Spinal cord (tissue), 10 donors: ENCODE results near the gene RIPOR2. TPM values are rescaled to one million over a fixed set of nuclear protein-coding genes. Genes with fewer than 3 reads are reported as not detected.
A peak's percentile ranks its signal among the peaks of the same experiment; 100 is the strongest.

Experiments used
- DNase-seq, 6 donors: peaks; one replicate each; pipeline versions ENCODE4 v3.0.0 to v3.0.0-alpha.2; 2013 to 2015; ENCODE audit warnings: low spot score in 6 of 6, low read depth in 4 of 6
- H3K27ac ChIP-seq: one replicate; pipeline ENCODE4 v1.5.1; 2013; ENCODE audit warnings: low read depth, low read length, control low read depth
- H3K27me3 ChIP-seq: one replicate; pipeline ENCODE4 v1.6.1; 2013; ENCODE audit warnings: low read length; ENCODE audit not compliant: control insufficient read depth, insufficient read depth
- H3K36me3 ChIP-seq: one replicate; pipeline ENCODE4 v1.6.1; 2013; ENCODE audit warnings: low read length; ENCODE audit not compliant: control insufficient read depth, insufficient read depth
- H3K4me1 ChIP-seq: one replicate; pipeline ENCODE4 v1.6.1; 2013; ENCODE audit warnings: low read length; ENCODE audit not compliant: control insufficient read depth, insufficient read depth
- H3K4me3 ChIP-seq: one replicate; pipeline ENCODE4 v1.5.1; 2013; ENCODE audit warnings: low read depth, low read length, control low read depth
- H3K9me3 ChIP-seq: one replicate; pipeline ENCODE4 v1.6.1; 2013; ENCODE audit warnings: low read length; ENCODE audit not compliant: control insufficient read depth, insufficient read depth
- WGBS: methylation state at CpG from one replicate; pipeline ENCODE4 v1.1.5; 2013; ENCODE audit warnings: missing lambda C conversion rate; ENCODE audit not compliant: insufficient coverage; 5-methylcytosine and 5-hydroxymethylcytosine counted together
- polyA plus RNA-seq, 2 donors: library from polyadenylated mRNA; unstranded; fragments of 120-200 nt; gene quantifications; one replicate each; pipeline ENCODE4 v1.2.1, GENCODE V29; 2013; ENCODE audit not compliant: insufficient read length in 2 of 2
- total RNA-seq, 2 donors: library from RNA; depleted of rRNA in 1 of 2; stranded (reverse); fragments of 120-200 nt in 1 of 2; fragments of >200 nt in 1 of 2; gene quantifications; one replicate each; pipeline versions ENCODE4 v1.2.3 to v1.2.4, GENCODE V29; 2013 to 2014
- donor health status: healthy.

Gene RIPOR2
- total and polyA plus RNA-seq, 4 donors: 25.0 to 34.2 (median 30.9) TPM

GRCh38 chr6:24859132-24859531 lies 76.6 kb downstream of the RIPOR2 start:
- Histone ChIP-seq H3K9me3 (no peaks in the 10 kb centered on the region), H3K27ac (no peak overlapping the region)

DNA sequence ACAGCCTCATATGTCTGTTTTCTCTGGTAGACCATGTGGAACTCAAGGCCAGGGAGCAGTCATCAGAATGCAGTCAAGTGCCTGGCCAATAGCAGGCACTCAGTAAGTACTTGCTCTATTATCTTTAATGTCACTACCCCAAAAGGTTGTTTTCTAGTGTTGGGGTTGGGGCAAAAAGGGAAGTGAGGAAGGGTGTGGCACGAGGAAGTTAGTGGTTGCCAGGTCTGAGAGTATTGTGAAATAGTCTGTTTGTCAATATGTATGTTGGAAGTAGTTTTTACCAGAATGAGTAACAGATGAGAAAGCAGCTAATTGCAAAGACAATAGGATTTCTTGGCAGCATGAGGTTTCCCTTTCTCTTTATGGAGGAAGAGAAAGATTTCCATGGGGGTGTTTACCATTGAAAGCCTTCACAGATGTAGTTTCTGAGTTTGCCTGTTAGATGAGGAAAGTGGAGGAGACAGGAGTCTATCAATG lies 77.5 kb downstream of the RIPOR2 start:
- Histone ChIP-seq H3K36me3 (peaks cover 21% of the 10 kb centered on the region), H3K4me1 (peaks cover 10% of the 10 kb centered on the region), H3K27me3 (no peaks in the 10 kb centered on the region), H3K27ac (no peak overlapping the region), H3K4me3 (no peak overlapping the region), H3K9me3 (no peaks in the 10 kb centered on the region)
- no peak for DNase-seq
- WGBS: 92% methylated on average over 1 of the region's 1 CpG

More at GRCh38 chr6:24859132-24859531, 76.6 kb downstream of the RIPOR2 start:
- no peak overlapping the region for H3K4me3 ChIP-seq
- H3K4me1 ChIP-seq: peaks cover 10% of the 10 kb centered on the region
- no peaks in the 10 kb centered on the region for H3K27me3 ChIP-seq
- DNase-seq: no peak
- peaks cover 17% of the 10 kb centered on the region for H3K36me3 ChIP-seq
- WGBS: 79% methylated on average over 3 of the region's 5 CpGs

- no peak overlapping the region for H3K27ac ChIP-seq
- 68% methylated on average over 7 of the region's 7 CpGs for WGBS
- no peaks in the 10 kb centered on the region for H3K27me3 ChIP-seq
- DNase-seq: peak in 1 of 6 donors; percentile 56
- peaks cover 10% of the 10 kb centered on the region for H3K4me1 ChIP-seq
- no peaks in the 10 kb centered on the region for H3K9me3 ChIP-seq
- peaks cover 18% of the 10 kb centered on the region for H3K36me3 ChIP-seq
- no peak overlapping the region for H3K4me3 ChIP-seq
Observed at GRCh38 chr6:24856901-24857670, 78.7 kb downstream of the RIPOR2 start.

DNA sequence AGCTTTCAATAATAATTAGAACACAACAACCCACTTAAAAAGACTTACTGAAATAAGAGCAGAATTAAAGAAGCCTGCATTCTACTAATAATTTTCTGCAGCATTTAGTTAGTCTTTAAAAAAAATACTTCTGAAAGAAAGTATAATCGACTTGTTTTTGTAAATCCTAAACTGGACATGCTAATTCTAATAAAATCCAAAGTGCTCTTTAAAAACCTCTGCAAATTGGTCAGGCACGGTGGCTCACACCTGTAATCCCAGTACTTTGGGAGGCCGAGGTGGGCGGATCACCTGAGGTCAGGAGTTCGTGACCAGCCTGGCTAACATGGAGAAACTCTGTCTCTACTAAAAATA lies 79.5 kb downstream of the RIPOR2 start:
- 68% methylated on average over 4 of the region's 5 CpGs for WGBS
- no peaks in the 10 kb centered on the region for H3K27me3 ChIP-seq
- peaks cover 10% of the 10 kb centered on the region for H3K4me1 ChIP-seq
- H3K36me3 ChIP-seq: peaks cover 16% of the 10 kb centered on the region
- H3K4me3 ChIP-seq: no peak overlapping the region
- no peaks in the 10 kb centered on the region for H3K9me3 ChIP-seq
- H3K27ac ChIP-seq: no peak overlapping the region
- DNase-seq: no peak

DNA sequence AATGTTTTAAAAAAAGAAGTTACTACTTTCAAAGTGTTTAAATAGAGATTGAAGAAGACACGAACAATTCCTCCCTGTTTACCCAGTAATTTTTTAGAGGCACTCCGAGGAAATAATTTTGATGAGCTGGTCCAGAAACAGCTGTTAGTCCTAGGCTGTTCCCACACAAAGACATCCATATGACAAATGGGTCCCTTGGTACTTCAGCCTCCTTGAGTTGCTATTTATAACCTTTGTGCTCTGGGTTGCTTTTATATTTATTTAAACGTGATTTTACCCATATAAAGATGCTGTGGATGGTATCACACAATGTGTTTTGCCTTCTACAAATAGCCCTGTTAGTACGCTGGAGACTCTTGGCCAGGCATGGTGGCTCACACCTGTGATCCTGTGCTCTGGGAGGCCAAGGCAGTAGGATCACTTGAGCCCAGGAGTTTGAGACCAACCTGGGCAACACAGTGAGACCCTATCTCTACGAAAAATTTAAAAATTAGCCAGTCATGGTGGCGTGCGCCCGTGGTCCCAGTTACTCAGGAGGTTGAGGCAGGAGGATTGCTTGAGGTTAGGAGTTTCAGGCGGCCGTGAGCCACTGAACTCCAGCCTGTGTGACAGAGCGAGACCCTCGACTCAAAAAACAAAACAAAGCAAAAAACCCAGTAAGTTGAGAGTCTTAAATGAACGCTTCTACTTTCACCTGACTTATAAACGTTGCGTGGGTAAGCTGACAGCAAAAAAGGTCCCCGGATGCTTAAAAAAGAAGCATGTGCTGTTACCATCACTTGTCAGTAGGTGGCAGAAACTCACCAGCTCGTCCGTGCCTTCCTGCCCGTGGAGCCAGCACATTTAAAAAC lies 80.1 kb downstream of the RIPOR2 start:
- H3K27me3 ChIP-seq: no peaks in the 10 kb centered on the region
- no peak overlapping the region for H3K4me3 ChIP-seq
- no peaks in the 10 kb centered on the region for H3K9me3 ChIP-seq
- DNase-seq: peak in 5 of 6 donors; percentile 53 to 94 (median 66)
- peaks cover 10% of the 10 kb centered on the region for H3K4me1 ChIP-seq
- 45% methylated on average over 9 of the region's 19 CpGs for WGBS
- no peak overlapping the region for H3K27ac ChIP-seq
- H3K36me3 ChIP-seq: peaks cover 17% of the 10 kb centered on the region

- no peaks in the 10 kb centered on the region for H3K27me3 ChIP-seq
- no peak overlapping the region for H3K4me3 ChIP-seq
- peaks cover 28% of the 10 kb centered on the region for H3K36me3 ChIP-seq
- H3K4me1 ChIP-seq: peaks cover 10% of the 10 kb centered on the region
- no peak overlapping the region for H3K27ac ChIP-seq
- DNase-seq: no peak
- WGBS: 54% methylated on average over 3 of the region's 3 CpGs
- no peaks in the 10 kb centered on the region for H3K9me3 ChIP-seq
Observed at GRCh38 chr6:24854077-24854666, 81.6 kb downstream of the RIPOR2 start.

DNA sequence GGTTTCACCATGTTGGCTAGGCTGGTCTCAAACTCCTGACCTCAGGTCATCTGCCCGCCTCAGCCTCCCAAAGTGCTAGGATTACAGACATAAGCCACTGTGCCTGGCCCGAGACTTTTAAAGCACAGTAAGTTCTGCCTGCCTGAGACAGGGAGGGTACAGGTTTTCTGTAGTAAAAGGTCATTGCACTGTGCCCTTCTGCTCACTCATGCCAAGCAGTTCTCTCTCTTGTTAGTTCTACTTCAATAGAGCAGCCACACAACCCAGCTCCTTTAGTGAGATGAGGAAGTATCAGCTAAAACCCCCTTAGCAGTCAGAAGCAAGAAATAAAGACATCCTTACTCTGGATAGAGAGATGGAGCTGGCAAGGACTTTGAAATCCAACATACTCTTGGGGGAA lies 84.7 kb downstream of the RIPOR2 start:
- 100% methylated on average over 1 of the region's 2 CpGs for WGBS
- H3K4me1 ChIP-seq: peaks cover 11% of the 10 kb centered on the region
- H3K36me3 ChIP-seq: peaks cover 32% of the 10 kb centered on the region

DNA sequence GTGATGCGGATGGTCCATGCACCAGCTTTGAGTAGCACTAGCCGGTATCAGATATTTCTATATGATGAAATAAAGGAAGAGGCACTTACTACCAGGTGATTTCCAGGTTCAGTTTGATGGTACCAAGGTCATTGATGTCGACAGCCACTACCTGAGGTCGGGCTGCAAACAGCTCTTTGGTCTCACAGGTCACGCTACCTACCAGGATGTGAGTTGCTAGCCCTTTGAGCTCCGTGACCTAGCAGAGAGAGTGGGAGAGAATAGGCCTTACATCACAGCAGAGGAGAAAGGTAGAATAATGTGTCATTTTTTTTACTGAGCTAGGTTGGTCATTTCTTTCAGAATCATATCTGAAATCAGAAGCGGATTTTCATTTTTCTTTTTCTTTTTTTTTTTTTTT lies 86.0 kb downstream of the RIPOR2 start:
- Histone ChIP-seq H3K9me3 (no peaks in the 10 kb centered on the region), H3K27ac (no peak overlapping the region), H3K4me3 (no peak overlapping the region), H3K4me1 (peaks cover 5% of the 10 kb centered on the region), H3K36me3 (peaks cover 34% of the 10 kb centered on the region), H3K27me3 (no peaks in the 10 kb centered on the region)
- 100% methylated on average over 3 of the region's 7 CpGs for WGBS
- no peak for DNase-seq

More for the DNA sequence above, 84.7 kb downstream of the RIPOR2 start:
- Histone ChIP-seq H3K9me3 (no peaks in the 10 kb centered on the region), H3K27me3 (no peaks in the 10 kb centered on the region), H3K27ac (no peak overlapping the region), H3K4me3 (no peak overlapping the region)
- no peak for DNase-seq

DNA sequence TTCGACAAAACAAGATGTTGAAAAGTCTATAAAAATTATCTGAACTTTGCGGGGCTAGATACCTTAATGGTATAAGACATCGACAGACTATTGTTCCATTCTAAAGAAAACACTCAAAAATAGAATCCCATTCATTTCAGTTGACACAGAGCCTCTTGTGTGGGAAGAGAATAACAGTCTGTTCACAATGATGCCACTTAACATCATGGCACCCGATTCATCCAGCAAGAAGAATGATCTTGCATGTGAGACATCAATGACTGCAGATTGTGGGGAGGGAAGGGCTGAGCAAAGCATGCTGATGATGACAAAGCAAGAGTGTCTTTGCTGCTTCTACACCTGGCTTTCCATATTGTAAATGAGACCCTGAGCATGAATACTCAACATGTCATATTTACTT lies 87.3 kb downstream of the RIPOR2 start:
- Histone ChIP-seq H3K27ac (no peak overlapping the region), H3K4me1 (peaks cover 5% of the 10 kb centered on the region), H3K36me3 (peaks cover 30% of the 10 kb centered on the region), H3K27me3 (no peaks in the 10 kb centered on the region), H3K4me3 (no peak overlapping the region), H3K9me3 (no peaks in the 10 kb centered on the region)
- peak in 1 of 6 donors; percentile 32 for DNase-seq
- WGBS: no CpG with 5 or more reads among the region's 4 CpGs
